ENCODE data around the gene TPRG1L.
A peak's percentile ranks its signal among the peaks of the same experiment; 100 is the strongest.

TPRG1L gene

DNA sequence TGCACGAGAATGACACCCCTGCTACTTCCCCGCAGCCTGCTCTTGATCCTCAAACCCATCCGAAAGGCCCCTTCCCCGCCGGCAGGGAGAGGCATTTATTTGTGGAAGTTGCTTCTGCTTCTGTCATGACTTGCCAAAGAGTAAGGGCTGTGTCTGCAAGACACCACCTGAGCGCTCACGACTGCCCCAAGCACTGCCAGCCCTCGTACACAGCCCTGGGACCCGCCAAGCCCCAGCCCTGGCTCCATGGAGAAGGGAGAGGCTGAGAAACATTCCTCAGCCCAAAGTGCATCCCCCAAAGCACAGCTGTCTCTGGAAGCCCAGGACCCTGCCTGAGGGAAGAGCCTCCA, 6.3 kb upstream of the TPRG1L start:
- no peak overlapping the region for H3K9ac ChIP-seq (ENCODE audit: low read depth, low read length)
- peaks cover 15% of the 10 kb centered on the region for H3K27me3 ChIP-seq (ENCODE audit: insufficient read depth, low read length, poor library complexity)

DNA sequence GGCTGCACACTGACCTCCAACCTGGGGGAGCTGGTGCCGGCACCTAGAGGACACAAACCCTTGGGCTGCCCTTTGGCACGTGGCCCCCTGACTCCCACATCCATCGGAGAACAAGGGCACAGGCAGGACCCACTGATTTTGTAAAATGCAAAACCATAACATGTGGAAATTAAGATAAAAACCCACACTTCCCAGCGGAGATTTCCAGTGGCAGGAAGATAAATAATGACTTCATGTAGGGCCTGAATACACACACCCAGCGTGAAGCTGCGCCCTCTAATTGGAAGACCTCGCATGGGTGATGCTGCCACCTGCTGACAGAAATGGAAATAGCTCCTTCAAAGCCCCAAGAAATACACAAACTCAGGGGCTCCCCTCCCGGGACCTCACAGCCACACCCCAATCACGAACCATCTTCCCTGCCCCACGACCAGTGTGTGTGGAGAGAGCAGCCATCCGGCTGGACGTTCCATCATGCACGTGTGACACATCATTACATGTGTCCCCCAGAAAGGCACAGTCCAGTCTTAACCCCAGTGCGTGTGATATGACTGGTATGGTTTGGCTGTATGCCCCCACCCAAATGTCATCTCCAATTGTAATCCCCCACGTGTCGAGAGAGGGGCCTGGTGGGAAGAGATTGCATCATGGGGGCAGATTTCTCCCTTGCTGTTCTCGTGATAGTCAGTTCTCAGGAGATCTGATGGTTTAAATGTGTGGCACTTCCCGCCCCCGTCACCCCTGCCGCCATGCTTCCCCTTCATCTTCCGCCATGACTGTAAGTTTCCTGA, 5.7 kb upstream of the TPRG1L start:
- H3K4me1 ChIP-seq (ENCODE audit: insufficient read depth, low read length) = peaks cover 19% of the 10 kb centered on the region
- 0 out of 2 replicates have a peak overlapping the region, but pooled peaks have one; percentile 2 for H3K4me2 ChIP-seq (ENCODE audit: insufficient read depth, low read length)
- H3K9me3 ChIP-seq (ENCODE audit: insufficient read depth, low read length, severe bottlenecking) = no peaks in the 10 kb centered on the region
- no peak overlapping the region for H3K4me3 ChIP-seq (ENCODE audit: low read depth in 1 of 2, low read length in 2 of 2)
- H2AFZ ChIP-seq (ENCODE audit: low read depth, low read length) = no peak overlapping the region
- H3K36me3 ChIP-seq (ENCODE audit: insufficient read depth, low read length) = no peaks in the 10 kb centered on the region
- no peak overlapping the region for H3K27ac ChIP-seq (ENCODE audit: low read length)
- peaks cover 5% of the 10 kb centered on the region for H4K20me1 ChIP-seq (ENCODE audit: insufficient read depth, low read length)
- TF ChIP-seq EZH2 (IDR thresholded peaks at IDR 0.05; ENCODE audit: borderline replicate concordance, low read depth, low read length, severe bottlenecking) = no peak
- TF ChIP-seq, protein P1, sequence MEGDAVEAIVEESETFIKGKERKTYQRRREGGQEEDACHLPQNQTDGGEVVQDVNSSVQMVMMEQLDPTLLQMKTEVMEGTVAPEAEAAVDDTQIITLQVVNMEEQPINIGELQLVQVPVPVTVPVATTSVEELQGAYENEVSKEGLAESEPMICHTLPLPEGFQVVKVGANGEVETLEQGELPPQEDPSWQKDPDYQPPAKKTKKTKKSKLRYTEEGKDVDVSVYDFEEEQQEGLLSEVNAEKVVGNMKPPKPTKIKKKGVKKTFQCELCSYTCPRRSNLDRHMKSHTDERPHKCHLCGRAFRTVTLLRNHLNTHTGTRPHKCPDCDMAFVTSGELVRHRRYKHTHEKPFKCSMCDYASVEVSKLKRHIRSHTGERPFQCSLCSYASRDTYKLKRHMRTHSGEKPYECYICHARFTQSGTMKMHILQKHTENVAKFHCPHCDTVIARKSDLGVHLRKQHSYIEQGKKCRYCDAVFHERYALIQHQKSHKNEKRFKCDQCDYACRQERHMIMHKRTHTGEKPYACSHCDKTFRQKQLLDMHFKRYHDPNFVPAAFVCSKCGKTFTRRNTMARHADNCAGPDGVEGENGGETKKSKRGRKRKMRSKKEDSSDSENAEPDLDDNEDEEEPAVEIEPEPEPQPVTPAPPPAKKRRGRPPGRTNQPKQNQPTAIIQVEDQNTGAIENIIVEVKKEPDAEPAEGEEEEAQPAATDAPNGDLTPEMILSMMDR (IDR thresholded peaks at IDR 0.05; ENCODE audit: borderline replicate concordance, extremely low read depth, low read length, poor library complexity, severe bottlenecking) = peak; percentile 86
- ATAC-seq (ENCODE audit: insufficient read depth, low read depth) = peak; percentile 86
- peaks cover 9% of the 10 kb centered on the region for H3K27me3 ChIP-seq (ENCODE audit: insufficient read depth, low read length, poor library complexity)
- peak; percentile 73 for DNase-seq
- H3K79me2 ChIP-seq (ENCODE audit: insufficient read depth, low read length) = no peaks in the 10 kb centered on the region; the same call in 1 of the 2 replicates
- H3K9ac ChIP-seq (ENCODE audit: low read depth, low read length) = no peak overlapping the region

More for the DNA sequence above, 6.3 kb upstream of the TPRG1L start:
- Histone ChIP-seq H2AFZ (ENCODE audit: low read depth, low read length) (no peak overlapping the region), H4K20me1 (ENCODE audit: insufficient read depth, low read length) (peaks cover 10% of the 10 kb centered on the region), H3K79me2 (ENCODE audit: insufficient read depth, low read length) (no peaks in the 10 kb centered on the region), H3K4me1 (ENCODE audit: insufficient read depth, low read length) (peaks cover 19% of the 10 kb centered on the region), H3K36me3 (ENCODE audit: insufficient read depth, low read length) (no peaks in the 10 kb centered on the region), H3K4me3 (ENCODE audit: low read depth in 1 of 2, low read length in 2 of 2) (no peak overlapping the region), H3K4me2 (ENCODE audit: insufficient read depth, low read length) (no peak overlapping the region), H3K9me3 (ENCODE audit: insufficient read depth, low read length, severe bottlenecking) (no peaks in the 10 kb centered on the region), H3K27ac (ENCODE audit: low read length) (no peak overlapping the region)
- ATAC-seq (ENCODE audit: insufficient read depth, low read depth) (no peak), DNase-seq (no peak)
- TF ChIP-seq EZH2 (IDR thresholded peaks at IDR 0.05; ENCODE audit: borderline replicate concordance, low read depth, low read length, severe bottlenecking) = no peak
- TF ChIP-seq, protein P1 (IDR thresholded peaks at IDR 0.05; ENCODE audit: borderline replicate concordance, extremely low read depth, low read length, poor library complexity, severe bottlenecking) = no peak

DNA sequence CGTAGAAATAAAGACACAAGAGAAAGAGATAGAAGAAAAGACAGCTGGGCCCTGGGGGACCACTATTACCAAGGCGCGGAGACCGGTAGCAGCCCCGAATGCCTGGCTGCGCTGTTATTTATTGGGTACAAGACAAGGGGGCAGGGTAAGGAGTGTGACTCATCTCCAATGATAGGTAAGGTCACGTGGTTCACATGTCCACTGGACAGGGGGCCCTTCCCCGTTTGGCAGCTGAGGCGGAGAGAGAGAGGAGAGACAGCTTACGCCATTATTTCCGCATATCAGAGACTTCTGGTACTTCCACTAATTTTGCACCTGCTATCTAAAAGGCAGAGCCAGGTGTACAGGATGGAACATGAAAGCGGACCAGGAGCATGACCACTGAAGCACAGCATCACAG, 4.1 kb upstream of the TPRG1L start:
- no peak overlapping the region for H3K4me2 ChIP-seq (ENCODE audit: insufficient read depth, low read length)
- no peak for DNase-seq

More for the DNA sequence above, 4.1 kb upstream of the TPRG1L start:
- no peak for ATAC-seq (ENCODE audit: insufficient read depth, low read depth)
- no peaks in the 10 kb centered on the region for H3K27me3 ChIP-seq (ENCODE audit: insufficient read depth, low read length, poor library complexity)
- H2AFZ ChIP-seq (ENCODE audit: low read depth, low read length) = no peak overlapping the region
- no peak overlapping the region for H3K4me3 ChIP-seq (ENCODE audit: low read depth in 1 of 2, low read length in 2 of 2)
- no peak overlapping the region for H3K9ac ChIP-seq (ENCODE audit: low read depth, low read length)
- no peak overlapping the region for H3K27ac ChIP-seq (ENCODE audit: low read length)
- TF ChIP-seq, protein P1 (IDR thresholded peaks at IDR 0.05; ENCODE audit: borderline replicate concordance, extremely low read depth, low read length, poor library complexity, severe bottlenecking) = no peak
- TF ChIP-seq EZH2 (IDR thresholded peaks at IDR 0.05; ENCODE audit: borderline replicate concordance, low read depth, low read length, severe bottlenecking) = no peak
- H4K20me1 ChIP-seq (ENCODE audit: insufficient read depth, low read length) = peaks cover 8% of the 10 kb centered on the region; the same call in 1 of the 2 replicates
- no peaks in the 10 kb centered on the region for H3K9me3 ChIP-seq (ENCODE audit: insufficient read depth, low read length, severe bottlenecking)
- H3K79me2 ChIP-seq (ENCODE audit: insufficient read depth, low read length) = peaks cover 5% of the 10 kb centered on the region
- H3K36me3 ChIP-seq (ENCODE audit: insufficient read depth, low read length) = no peaks in the 10 kb centered on the region; the same call in 1 of the 2 replicates
- peaks cover 22% of the 10 kb centered on the region for H3K4me1 ChIP-seq (ENCODE audit: insufficient read depth, low read length)

Data from DND-41 (cell line).